Measurements from ENCODE around the gene PCNT.

PCNT gene

GRCh38 chr21:46492851-46493250 lies 168.9 kb downstream of the PCNT start:
- no peak for DNase-seq

GRCh38 chr21:46493828-46494227 lies 169.9 kb downstream of the PCNT start:
- DNase-seq, result no peak

All from DMS 273 treated with DMSO at 0.1 percent for 48 hours (cell line).